ENCODE results near the gene CORO7. TPM values are rescaled to one million over a fixed set of nuclear protein-coding genes. Genes with fewer than 3 reads are reported as not detected.

Gene CORO7
- total and polyA plus RNA-seq, 9 of the 15 experiments (the other 6 are each of a cell fraction or from before 2014, with no cell fraction given) = 0.45 to 77.2 (median 18.7) TPM

DNA sequence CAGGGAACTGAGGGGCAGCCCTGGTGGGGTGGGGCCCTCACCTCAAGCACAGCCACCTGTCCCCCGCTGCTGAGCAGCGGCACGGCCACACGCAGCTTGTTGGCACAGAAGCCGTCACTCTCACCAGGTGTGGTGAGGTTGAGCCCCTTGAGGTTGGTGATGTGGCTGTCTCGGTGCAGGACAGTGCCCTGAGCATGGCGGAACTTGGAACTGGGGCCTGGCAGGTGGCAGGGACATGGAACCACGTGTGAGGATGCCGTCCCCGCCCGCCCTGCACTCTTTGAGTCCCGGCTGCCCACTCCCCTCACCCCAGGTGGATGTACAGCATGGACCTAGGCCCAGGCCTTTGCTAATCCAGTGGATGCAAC lies 54.5 kb downstream of the CORO7 start:
- Histone ChIP-seq H3K27me3 (ENCODE audit: control insufficient read depth in 2 of 2, insufficient read depth in 2 of 2, low read length in 2 of 2) (no peaks in the 10 kb centered on the region), H2AFZ (ENCODE audit: low read depth, low read length) (no peak overlapping the region), H3K36me3 (ENCODE audit: control insufficient read depth, insufficient read depth, low read length) (peaks cover 61% of the 10 kb centered on the region; the same call in 2 of the 3 replicates), H3K4me2 (ENCODE audit: insufficient read depth, low read length) (no peak overlapping the region), H3K27ac (ENCODE audit: extremely low read depth, low read depth, low read length) (no peak overlapping the region), H3K9me3 (replicated peaks; ENCODE audit: control insufficient read depth, insufficient read depth, low read depth, low read length) (no peaks in the 10 kb centered on the region), H3K9me1 (ENCODE audit: control insufficient read depth, insufficient read depth, low read length) (no peaks in the 10 kb centered on the region), H4K20me1 (replicated peaks; ENCODE audit: control insufficient read depth, insufficient read depth, low read length) (no peaks in the 10 kb centered on the region), H3K4me1 (replicated peaks in 1 of 2; ENCODE audit: control insufficient read depth in 2 of 2, insufficient read depth in 2 of 2, low read length in 2 of 2) (peaks cover 0 to 57% of the 10 kb centered on the region in 2 experiments; a peak in 2 of 5 replicates), H3K9ac (ENCODE audit: insufficient read depth in 1 of 2, low read depth in 2 of 2, low read length in 2 of 2) (no peak overlapping the region), H3K79me2 (ENCODE audit: control insufficient read depth, insufficient read depth, low read length) (no peaks in the 10 kb centered on the region), H3K4me3 (no peak overlapping the region)
- no peak for FAIRE-seq
- CTCF ChIA-PET (ENCODE audit: low intra/inter-chr PET ratio) = no interaction called here
- WGBS (ENCODE audit: insufficient coverage, low coverage, missing lambda C conversion rate) = 94% methylated on average over 12 of the region's 12 CpGs
- no TSS peak for BruUV-seq (replicated peaks)
- intact Hi-C loops (cut with micrococcal nuclease) (no loop called here), in situ Hi-C loops (cut with MboI) (loop anchor here (5.0 kb wide), 1 partner anchor 40 kb away; no protein-coding TSS in a partner anchor)
- TF ChIP-seq, protein P1, sequence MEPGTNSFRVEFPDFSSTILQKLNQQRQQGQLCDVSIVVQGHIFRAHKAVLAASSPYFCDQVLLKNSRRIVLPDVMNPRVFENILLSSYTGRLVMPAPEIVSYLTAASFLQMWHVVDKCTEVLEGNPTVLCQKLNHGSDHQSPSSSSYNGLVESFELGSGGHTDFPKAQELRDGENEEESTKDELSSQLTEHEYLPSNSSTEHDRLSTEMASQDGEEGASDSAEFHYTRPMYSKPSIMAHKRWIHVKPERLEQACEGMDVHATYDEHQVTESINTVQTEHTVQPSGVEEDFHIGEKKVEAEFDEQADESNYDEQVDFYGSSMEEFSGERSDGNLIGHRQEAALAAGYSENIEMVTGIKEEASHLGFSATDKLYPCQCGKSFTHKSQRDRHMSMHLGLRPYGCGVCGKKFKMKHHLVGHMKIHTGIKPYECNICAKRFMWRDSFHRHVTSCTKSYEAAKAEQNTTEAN (CRISPR knock-in tag; IDR thresholded peaks at IDR 0.05) = no peak
- TF ChIP-seq, protein P2, sequence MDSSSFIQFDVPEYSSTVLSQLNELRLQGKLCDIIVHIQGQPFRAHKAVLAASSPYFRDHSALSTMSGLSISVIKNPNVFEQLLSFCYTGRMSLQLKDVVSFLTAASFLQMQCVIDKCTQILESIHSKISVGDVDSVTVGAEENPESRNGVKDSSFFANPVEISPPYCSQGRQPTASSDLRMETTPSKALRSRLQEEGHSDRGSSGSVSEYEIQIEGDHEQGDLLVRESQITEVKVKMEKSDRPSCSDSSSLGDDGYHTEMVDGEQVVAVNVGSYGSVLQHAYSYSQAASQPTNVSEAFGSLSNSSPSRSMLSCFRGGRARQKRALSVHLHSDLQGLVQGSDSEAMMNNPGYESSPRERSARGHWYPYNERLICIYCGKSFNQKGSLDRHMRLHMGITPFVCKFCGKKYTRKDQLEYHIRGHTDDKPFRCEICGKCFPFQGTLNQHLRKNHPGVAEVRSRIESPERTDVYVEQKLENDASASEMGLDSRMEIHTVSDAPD (CRISPR knock-in tag; IDR thresholded peaks at IDR 0.05) = no peak
- TF ChIP-seq, protein P3, sequence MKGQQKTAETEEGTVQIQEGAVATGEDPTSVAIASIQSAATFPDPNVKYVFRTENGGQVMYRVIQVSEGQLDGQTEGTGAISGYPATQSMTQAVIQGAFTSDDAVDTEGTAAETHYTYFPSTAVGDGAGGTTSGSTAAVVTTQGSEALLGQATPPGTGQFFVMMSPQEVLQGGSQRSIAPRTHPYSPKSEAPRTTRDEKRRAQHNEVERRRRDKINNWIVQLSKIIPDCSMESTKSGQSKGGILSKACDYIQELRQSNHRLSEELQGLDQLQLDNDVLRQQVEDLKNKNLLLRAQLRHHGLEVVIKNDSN (CRISPR knock-in tag; IDR thresholded peaks at IDR 0.05) = no peak
- TF ChIP-seq ZNF124 (CRISPR knock-in tag; IDR thresholded peaks at IDR 0.05) (no peak), TAF9B (IDR thresholded peaks at IDR 0.05; ENCODE audit: partially characterized antibody) (no peak), BRF2 (IDR thresholded peaks at IDR 0.05; ENCODE audit: borderline replicate concordance, insufficient read depth, insufficient read length) (no peak), PHB2 (IDR thresholded peaks at IDR 0.05; ENCODE audit: low read depth) (no peak), CBFA2T2 (conservative IDR thresholded peaks at IDR 0.05) (no peak), SRF (CRISPR knock-in tag; IDR thresholded peaks at IDR 0.05) (no peak)
- TF ChIP-seq, protein P4, sequence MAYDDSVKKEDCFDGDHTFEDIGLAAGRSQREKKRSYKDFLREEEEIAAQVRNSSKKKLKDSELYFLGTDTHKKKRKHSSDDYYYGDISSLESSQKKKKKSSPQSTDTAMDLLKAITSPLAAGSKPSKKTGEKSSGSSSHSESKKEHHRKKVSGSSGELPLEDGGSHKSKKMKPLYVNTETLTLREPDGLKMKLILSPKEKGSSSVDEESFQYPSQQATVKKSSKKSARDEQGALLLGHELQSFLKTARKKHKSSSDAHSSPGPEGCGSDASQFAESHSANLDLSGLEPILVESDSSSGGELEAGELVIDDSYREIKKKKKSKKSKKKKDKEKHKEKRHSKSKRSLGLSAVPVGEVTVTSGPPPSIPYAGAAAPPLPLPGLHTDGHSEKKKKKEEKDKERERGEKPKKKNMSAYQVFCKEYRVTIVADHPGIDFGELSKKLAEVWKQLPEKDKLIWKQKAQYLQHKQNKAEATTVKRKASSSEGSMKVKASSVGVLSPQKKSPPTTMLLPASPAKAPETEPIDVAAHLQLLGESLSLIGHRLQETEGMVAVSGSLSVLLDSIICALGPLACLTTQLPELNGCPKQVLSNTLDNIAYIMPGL (CRISPR knock-in tag; IDR thresholded peaks at IDR 0.05) = no peak
- TF ChIP-seq, protein P5, sequence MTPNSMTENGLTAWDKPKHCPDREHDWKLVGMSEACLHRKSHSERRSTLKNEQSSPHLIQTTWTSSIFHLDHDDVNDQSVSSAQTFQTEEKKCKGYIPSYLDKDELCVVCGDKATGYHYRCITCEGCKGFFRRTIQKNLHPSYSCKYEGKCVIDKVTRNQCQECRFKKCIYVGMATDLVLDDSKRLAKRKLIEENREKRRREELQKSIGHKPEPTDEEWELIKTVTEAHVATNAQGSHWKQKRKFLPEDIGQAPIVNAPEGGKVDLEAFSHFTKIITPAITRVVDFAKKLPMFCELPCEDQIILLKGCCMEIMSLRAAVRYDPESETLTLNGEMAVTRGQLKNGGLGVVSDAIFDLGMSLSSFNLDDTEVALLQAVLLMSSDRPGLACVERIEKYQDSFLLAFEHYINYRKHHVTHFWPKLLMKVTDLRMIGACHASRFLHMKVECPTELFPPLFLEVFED (CRISPR knock-in tag; conservative IDR thresholded peaks at IDR 0.05) = no peak
- ATAC-seq = no peak
- POLR2A ChIA-PET = interaction anchor here (0.6 to 1.8 kb wide), 5 partner anchors 9 to 619 kb away, joined by 3 to 9 read pairs (median 4); no protein-coding TSS in a partner anchor
- DNase-seq (ENCODE audit: extremely low read depth in 1 of 4, low spot score in 3 of 4) = no peak

All from K562 (cell line).